HEK293 (cell line): ENCODE data around the gene SLC16A13.

Experiments used
- CTCF ChIA-PET: fragments of 350-600 bp; formaldehyde crosslinking; extraction: SDS; loops from one replicate; lab custom pipeline; 2021; ENCODE audit warnings: antibody characterized with exemption; lab: Yijun Ruan, JAX
- POLR2A ChIA-PET: fragments of 300-600 bp; formaldehyde crosslinking; extraction: SDS; loops from one replicate; lab custom pipeline; 2020; ENCODE audit warnings: antibody characterized with exemption, inconsistent platforms; lab: Yijun Ruan, JAX
- H3K27ac ChIP-seq: fragments of 200-500 bp; sonication (Bioruptor generic); 2 replicates; pipeline ENCODE4 v1.5.1; 2014; ENCODE audit warnings: low read depth, low read length, control low read depth, inconsistent platforms; ENCODE audit errors: extremely low read depth
- H3K36me3 ChIP-seq, 2 experiments: fragments of 200-500 bp in 1 of 2; sonication (Bioruptor generic) in 1 of 2; 1 replicate in 1 of 2; 2 replicates in 1 of 2; pipeline ENCODE4 v1.5.1; 2014 to 2017; ENCODE audit warnings: inconsistent platforms in 2 of 2, low read length in 2 of 2; ENCODE audit not compliant: control insufficient read depth in 2 of 2, insufficient read depth in 1 of 2
- H3K4me1 ChIP-seq: fragments of 200-500 bp; sonication (Bioruptor generic); 2 replicates; pipeline ENCODE4 v1.5.1; 2014; ENCODE audit warnings: mild to moderate bottlenecking, low read length, inconsistent platforms; ENCODE audit not compliant: control insufficient read depth, insufficient read depth
- H3K4me3 ChIP-seq: 2 replicates; pipeline ENCODE4 v1.5.1; 2011; ENCODE audit warnings: low read depth, mild to moderate bottlenecking, control low read depth, low read length, moderate library complexity
- H3K9me3 ChIP-seq: fragments of 200-500 bp; sonication (Bioruptor generic); 2 replicates; pipeline ENCODE4 v1.5.1; 2014; ENCODE audit warnings: low read depth, low read length, inconsistent platforms; ENCODE audit not compliant: control insufficient read depth, insufficient read depth
- ATF2 ChIP-seq: fragments of 450-650 bp; formaldehyde crosslinking; IDR thresholded peaks from 2 replicates; pipeline ENCODE4 v1.5.1; 2016; ENCODE audit warnings: missing biosample characterization, missing genetic modification characterization, low read depth
- BCL11B ChIP-seq: fragments of 450-650 bp; formaldehyde crosslinking; IDR thresholded peaks from 2 replicates; pipeline ENCODE4 v1.5.1; 2016; ENCODE audit warnings: low read depth, missing biosample characterization, missing genetic modification characterization
- GLIS1 ChIP-seq: fragments of 450-650 bp; formaldehyde crosslinking; IDR thresholded peaks from 2 replicates; pipeline ENCODE4 v1.5.1; 2016; ENCODE audit warnings: missing biosample characterization, missing genetic modification characterization
- OVOL3 ChIP-seq: fragments of 450-650 bp; formaldehyde crosslinking; IDR thresholded peaks from 2 replicates; pipeline ENCODE4 v1.5.1; 2016; ENCODE audit warnings: missing biosample characterization, missing genetic modification characterization
- SALL2 ChIP-seq: fragments of 450-650 bp; formaldehyde crosslinking; IDR thresholded peaks from 2 replicates; pipeline ENCODE4 v1.5.0; 2017; ENCODE audit warnings: missing biosample characterization, mild to moderate bottlenecking, missing genetic modification characterization, borderline replicate concordance
- SP7 ChIP-seq: fragments of 450-650 bp; formaldehyde crosslinking; IDR thresholded peaks from 2 replicates; pipeline ENCODE4 v1.5.1; 2016; ENCODE audit warnings: missing biosample characterization, missing genetic modification characterization
- YY2 ChIP-seq: fragments of 450-650 bp; formaldehyde crosslinking; IDR thresholded peaks from 2 replicates; pipeline ENCODE4 v1.5.1; 2016; ENCODE audit warnings: missing biosample characterization, missing genetic modification characterization
- ZBTB11 ChIP-seq: fragments of 450-650 bp; formaldehyde crosslinking; conservative IDR thresholded peaks from 2 replicates; pipeline ENCODE4 v1.5.1; 2016; ENCODE audit warnings: low read depth, missing biosample characterization, missing genetic modification characterization
- ZBTB44 ChIP-seq: fragments of 450-650 bp; IDR thresholded peaks from 2 replicates; pipeline ENCODE4 v1.5.1; 2018; ENCODE audit warnings: missing biosample characterization, mild to moderate bottlenecking, missing genetic modification characterization
- ZNF114 ChIP-seq: fragments of 450-650 bp; formaldehyde crosslinking; IDR thresholded peaks from 2 replicates; pipeline ENCODE4 v1.5.0; 2017; ENCODE audit warnings: missing biosample characterization, missing genetic modification characterization
- ZNF146 ChIP-seq: fragments of 450-650 bp; formaldehyde crosslinking; IDR thresholded peaks from 2 replicates; pipeline ENCODE4 v1.5.1; 2016; ENCODE audit warnings: missing biosample characterization, missing genetic modification characterization
- ZNF16 ChIP-seq: fragments of 450-650 bp; formaldehyde crosslinking; IDR thresholded peaks from 2 replicates; pipeline ENCODE4 v1.5.1; 2016; ENCODE audit warnings: low read depth, missing biosample characterization, missing genetic modification characterization
- ZNF169 ChIP-seq: fragments of 450-650 bp; formaldehyde crosslinking; IDR thresholded peaks from 2 replicates; pipeline ENCODE4 v1.5.1; 2016; ENCODE audit warnings: missing biosample characterization, missing genetic modification characterization
- ZNF174 ChIP-seq: fragments of 450-650 bp; formaldehyde crosslinking; IDR thresholded peaks from 2 replicates; pipeline ENCODE4 v1.5.0; 2017; ENCODE audit warnings: missing biosample characterization, mild to moderate bottlenecking, missing genetic modification characterization
- ZNF214 ChIP-seq: fragments of 450-650 bp; formaldehyde crosslinking; IDR thresholded peaks from 2 replicates; pipeline ENCODE4 v1.5.1; 2017; ENCODE audit warnings: missing biosample characterization, mild to moderate bottlenecking, missing genetic modification characterization, borderline replicate concordance
- ZNF266 ChIP-seq: fragments of 450-650 bp; formaldehyde crosslinking; IDR thresholded peaks from 2 replicates; pipeline ENCODE4 v1.5.1; 2016; ENCODE audit warnings: missing biosample characterization, missing genetic modification characterization, low read depth
- ZNF366 ChIP-seq: fragments of 450-650 bp; formaldehyde crosslinking; conservative IDR thresholded peaks from 2 replicates; pipeline ENCODE4 v1.5.1; 2016; ENCODE audit warnings: missing biosample characterization, missing genetic modification characterization
- ZNF510 ChIP-seq: fragments of 450-650 bp; formaldehyde crosslinking; IDR thresholded peaks from 2 replicates; pipeline ENCODE4 v1.5.1; 2018; ENCODE audit warnings: mild to moderate bottlenecking, missing genetic modification characterization, missing biosample characterization; ENCODE audit not compliant: insufficient replicate concordance
- ZNF785 ChIP-seq: fragments of 450-650 bp; formaldehyde crosslinking; IDR thresholded peaks from 2 replicates; pipeline ENCODE4 v1.5.1; 2016; ENCODE audit warnings: missing biosample characterization, missing genetic modification characterization
- ZNF791 ChIP-seq: fragments of 450-650 bp; formaldehyde crosslinking; IDR thresholded peaks from 2 replicates; pipeline ENCODE4 v1.5.1; 2016; ENCODE audit warnings: missing biosample characterization, missing genetic modification characterization
- TF ChIP-seq, protein P1 (sequence below): fragments of 450-650 bp; formaldehyde crosslinking; IDR thresholded peaks from 2 replicates; pipeline ENCODE4 v1.5.1; 2016; ENCODE audit warnings: missing biosample characterization, missing genetic modification characterization

SLC16A13 gene

GRCh38 chr17:7004398-7005253 lies 31.2 kb upstream of the SLC16A13 start (continued):
- TF ChIP-seq ZNF16 (tag by site-specific recombination): no peak
- TF ChIP-seq, all 188 proteins: peak for 7

DNA sequence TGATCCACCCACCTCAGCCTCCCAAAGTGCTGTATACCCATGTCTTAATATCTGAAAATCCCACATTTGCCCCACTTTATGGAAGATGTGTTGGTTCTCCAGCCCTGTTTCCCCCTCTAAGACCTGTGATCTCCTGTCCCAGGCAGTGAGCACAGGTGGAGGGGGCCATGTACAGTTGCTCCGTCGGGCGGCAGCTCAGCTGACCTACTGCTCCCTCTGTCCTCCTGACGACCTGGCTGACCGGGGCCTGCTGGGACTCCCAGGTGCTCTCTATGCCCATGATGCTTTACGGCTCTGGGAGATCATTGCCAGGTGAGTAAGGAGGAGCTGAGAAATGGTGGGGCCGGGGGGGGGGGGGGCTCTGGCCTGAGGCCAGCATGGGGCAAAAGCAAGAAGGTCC lies 30.1 kb upstream of the SLC16A13 start:
- no peak overlapping the region for H3K4me3 ChIP-seq
- ChIA-PET CTCF (interaction anchor here (0.9 to 8.7 kb wide), 9 partner anchors 12 to 339 kb away, joined by 4 to 169 read pairs (median 24); partner anchors contain the start of gene BCL6B), POLR2A (interaction anchor here (0.6 to 0.7 kb wide), 2 partner anchors 33 to 560 kb away, joined by 5 to 6 read pairs; no protein-coding TSS in a partner anchor)
- no peak overlapping the region for H3K27ac ChIP-seq
- H3K36me3 ChIP-seq: peaks cover 7 to 43% of the 10 kb centered on the region in 2 experiments
- H3K9me3 ChIP-seq: no peaks in the 10 kb centered on the region
- TF ChIP-seq ZNF146 (no peak), ZNF266 (no peak), GLIS1 (no peak), ZNF510 (tag by site-specific recombination) (no peak), SALL2 (tag by site-specific recombination) (no peak), ZNF114 (tag by site-specific recombination) (no peak), ZNF169 (no peak), ZBTB44 (tag by site-specific recombination) (no peak)
- no peaks in the 10 kb centered on the region for H3K4me1 ChIP-seq

- H3K9me3 ChIP-seq: no peaks in the 10 kb centered on the region
- H3K27ac ChIP-seq: no peak overlapping the region
- TF ChIP-seq OVOL3 (tag by site-specific recombination) (no peak), ZBTB11 (tag by site-specific recombination) (no peak)
- peaks cover 4 to 29% of the 10 kb centered on the region in 2 experiments for H3K36me3 ChIP-seq
- POLR2A ChIA-PET: interaction anchor here (0.8 kb wide), 1 partner anchor 96 kb away, joined by 7 read pairs; no protein-coding TSS in a partner anchor
- H3K4me1 ChIP-seq: peaks cover 7% of the 10 kb centered on the region; the same call in 1 of the 2 replicates
- H3K4me3 ChIP-seq: no peak overlapping the region
- CTCF ChIA-PET: interaction anchor here (2.3 to 8.7 kb wide), 5 partner anchors 14 to 340 kb away, joined by 12 to 169 read pairs (median 58); partner anchors contain the start of gene BCL6B
Observed at GRCh38 chr17:7007143-7007542, 28.7 kb upstream of the SLC16A13 start.

GRCh38 chr17:7010523-7010922 lies 25.3 kb upstream of the SLC16A13 start:
- CTCF ChIA-PET: interaction anchor here (0.6 to 1.1 kb wide), 3 partner anchors 126 to 269 kb away, joined by 3 to 4 read pairs (median 3); no protein-coding TSS in a partner anchor
- POLR2A ChIA-PET: interaction anchor here (0.6 kb wide), 1 partner anchor 23 kb away, joined by 4 read pairs; no protein-coding TSS in a partner anchor
- Histone ChIP-seq H3K9me3 (no peaks in the 10 kb centered on the region), H3K4me1 (peaks cover 10% of the 10 kb centered on the region; the same call in 1 of the 2 replicates), H3K4me3 (no peak overlapping the region), H3K27ac (no peak overlapping the region), H3K36me3 (peaks cover 0 to 22% of the 10 kb centered on the region in 2 experiments; a peak in 2 of 3 replicates)
- TF ChIP-seq, protein P1, sequence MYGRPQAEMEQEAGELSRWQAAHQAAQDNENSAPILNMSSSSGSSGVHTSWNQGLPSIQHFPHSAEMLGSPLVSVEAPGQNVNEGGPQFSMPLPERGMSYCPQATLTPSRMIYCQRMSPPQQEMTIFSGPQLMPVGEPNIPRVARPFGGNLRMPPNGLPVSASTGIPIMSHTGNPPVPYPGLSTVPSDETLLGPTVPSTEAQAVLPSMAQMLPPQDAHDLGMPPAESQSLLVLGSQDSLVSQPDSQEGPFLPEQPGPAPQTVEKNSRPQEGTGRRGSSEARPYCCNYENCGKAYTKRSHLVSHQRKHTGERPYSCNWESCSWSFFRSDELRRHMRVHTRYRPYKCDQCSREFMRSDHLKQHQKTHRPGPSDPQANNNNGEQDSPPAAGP (tag by site-specific recombination): no peak
- TF ChIP-seq BCL11B (tag by site-specific recombination): no peak
- TF ChIP-seq ZNF366 (tag by site-specific recombination): no peak
- TF ChIP-seq ZNF785 (tag by site-specific recombination): no peak
- no peak for TF ChIP-seq SP7
- TF ChIP-seq ZNF791 (tag by site-specific recombination): no peak
- TF ChIP-seq ZNF214 (tag by site-specific recombination): no peak
- no peak for TF ChIP-seq ATF2 (tag by site-specific recombination)
- TF ChIP-seq ZNF174 (tag by site-specific recombination): no peak
- TF ChIP-seq YY2 (tag by site-specific recombination): no peak
